ENCODE measurements around the gene NSD2.

NSD2 gene

GRCh38 chr4:1972414-1972813, 101.2 kb downstream of the NSD2 start:
- no peak overlapping the region for H3K27ac ChIP-seq (ENCODE audit: low read length)
- DNase-seq = no peak
- peaks cover 35% of the 10 kb centered on the region for H3K79me2 ChIP-seq (ENCODE audit: insufficient read depth, low read length)
- TF ChIP-seq, protein P1, sequence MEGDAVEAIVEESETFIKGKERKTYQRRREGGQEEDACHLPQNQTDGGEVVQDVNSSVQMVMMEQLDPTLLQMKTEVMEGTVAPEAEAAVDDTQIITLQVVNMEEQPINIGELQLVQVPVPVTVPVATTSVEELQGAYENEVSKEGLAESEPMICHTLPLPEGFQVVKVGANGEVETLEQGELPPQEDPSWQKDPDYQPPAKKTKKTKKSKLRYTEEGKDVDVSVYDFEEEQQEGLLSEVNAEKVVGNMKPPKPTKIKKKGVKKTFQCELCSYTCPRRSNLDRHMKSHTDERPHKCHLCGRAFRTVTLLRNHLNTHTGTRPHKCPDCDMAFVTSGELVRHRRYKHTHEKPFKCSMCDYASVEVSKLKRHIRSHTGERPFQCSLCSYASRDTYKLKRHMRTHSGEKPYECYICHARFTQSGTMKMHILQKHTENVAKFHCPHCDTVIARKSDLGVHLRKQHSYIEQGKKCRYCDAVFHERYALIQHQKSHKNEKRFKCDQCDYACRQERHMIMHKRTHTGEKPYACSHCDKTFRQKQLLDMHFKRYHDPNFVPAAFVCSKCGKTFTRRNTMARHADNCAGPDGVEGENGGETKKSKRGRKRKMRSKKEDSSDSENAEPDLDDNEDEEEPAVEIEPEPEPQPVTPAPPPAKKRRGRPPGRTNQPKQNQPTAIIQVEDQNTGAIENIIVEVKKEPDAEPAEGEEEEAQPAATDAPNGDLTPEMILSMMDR (IDR thresholded peaks at IDR 0.05; ENCODE audit: borderline replicate concordance, extremely low read depth, low read length, poor library complexity, severe bottlenecking) = no peak
- TF ChIP-seq EZH2 (IDR thresholded peaks at IDR 0.05; ENCODE audit: borderline replicate concordance, low read depth, low read length, severe bottlenecking) = no peak
- ATAC-seq (ENCODE audit: insufficient read depth, low read depth) = no peak
- H2AFZ ChIP-seq (ENCODE audit: low read depth, low read length) = no peak overlapping the region
- no peak overlapping the region for H3K4me2 ChIP-seq (ENCODE audit: insufficient read depth, low read length)
- H4K20me1 ChIP-seq (ENCODE audit: insufficient read depth, low read length) = peaks cover 72% of the 10 kb centered on the region
- H3K27me3 ChIP-seq (ENCODE audit: insufficient read depth, low read length, poor library complexity) = no peaks in the 10 kb centered on the region
- no peak overlapping the region for H3K4me3 ChIP-seq (ENCODE audit: low read depth in 1 of 2, low read length in 2 of 2)
- H3K4me1 ChIP-seq (ENCODE audit: insufficient read depth, low read length) = no peaks in the 10 kb centered on the region
- no peaks in the 10 kb centered on the region for H3K9me3 ChIP-seq (ENCODE audit: insufficient read depth, low read length, severe bottlenecking)
- H3K9ac ChIP-seq (ENCODE audit: low read depth, low read length) = no peak overlapping the region
- peaks cover 99% of the 10 kb centered on the region for H3K36me3 ChIP-seq (ENCODE audit: insufficient read depth, low read length)

- no peak overlapping the region for H3K9ac ChIP-seq (ENCODE audit: low read depth, low read length)
- H3K4me3 ChIP-seq (ENCODE audit: low read depth in 1 of 2, low read length in 2 of 2) = no peak overlapping the region
- H3K4me2 ChIP-seq (ENCODE audit: insufficient read depth, low read length) = no peak overlapping the region
- H3K4me1 ChIP-seq (ENCODE audit: insufficient read depth, low read length) = no peaks in the 10 kb centered on the region
- no peaks in the 10 kb centered on the region for H3K27me3 ChIP-seq (ENCODE audit: insufficient read depth, low read length, poor library complexity)
- peaks cover 29% of the 10 kb centered on the region for H3K79me2 ChIP-seq (ENCODE audit: insufficient read depth, low read length)
- DNase-seq = no peak
- H2AFZ ChIP-seq (ENCODE audit: low read depth, low read length) = no peak overlapping the region
- no peak for ATAC-seq (ENCODE audit: insufficient read depth, low read depth)
- H3K27ac ChIP-seq (ENCODE audit: low read length) = no peak overlapping the region
- H3K9me3 ChIP-seq (ENCODE audit: insufficient read depth, low read length, severe bottlenecking) = no peaks in the 10 kb centered on the region
- H3K36me3 ChIP-seq (ENCODE audit: insufficient read depth, low read length) = peaks cover 99% of the 10 kb centered on the region
- H4K20me1 ChIP-seq (ENCODE audit: insufficient read depth, low read length) = peaks cover 66% of the 10 kb centered on the region
- no peak for TF ChIP-seq EZH2 (IDR thresholded peaks at IDR 0.05; ENCODE audit: borderline replicate concordance, low read depth, low read length, severe bottlenecking)
- TF ChIP-seq, protein P1 (IDR thresholded peaks at IDR 0.05; ENCODE audit: borderline replicate concordance, extremely low read depth, low read length, poor library complexity, severe bottlenecking) = no peak
These were observed 102.0 kb downstream of the NSD2 start for GRCh38 chr4:1973218-1973617.

GRCh38 chr4:1973661-1974060, 102.5 kb downstream of the NSD2 start:
- DNase-seq = no peak
- TF ChIP-seq EZH2 (IDR thresholded peaks at IDR 0.05; ENCODE audit: borderline replicate concordance, low read depth, low read length, severe bottlenecking) = no peak
- TF ChIP-seq, protein P1 (IDR thresholded peaks at IDR 0.05; ENCODE audit: borderline replicate concordance, extremely low read depth, low read length, poor library complexity, severe bottlenecking) = no peak

GRCh38 chr4:1974840-1975239, 103.6 kb downstream of the NSD2 start:
- TF ChIP-seq EZH2 (IDR thresholded peaks at IDR 0.05; ENCODE audit: borderline replicate concordance, low read depth, low read length, severe bottlenecking) = no peak
- TF ChIP-seq, protein P1 (IDR thresholded peaks at IDR 0.05; ENCODE audit: borderline replicate concordance, extremely low read depth, low read length, poor library complexity, severe bottlenecking) = no peak
- no peak overlapping the region for H3K9ac ChIP-seq (ENCODE audit: low read depth, low read length)
- no peak overlapping the region for H3K27ac ChIP-seq (ENCODE audit: low read length)
- H3K4me1 ChIP-seq (ENCODE audit: insufficient read depth, low read length) = no peaks in the 10 kb centered on the region
- no peak for ATAC-seq (ENCODE audit: insufficient read depth, low read depth)
- H3K27me3 ChIP-seq (ENCODE audit: insufficient read depth, low read length, poor library complexity) = no peaks in the 10 kb centered on the region
- H3K4me3 ChIP-seq (ENCODE audit: low read depth in 1 of 2, low read length in 2 of 2) = no peak overlapping the region
- H3K36me3 ChIP-seq (ENCODE audit: insufficient read depth, low read length) = peaks cover 99% of the 10 kb centered on the region
- H2AFZ ChIP-seq (ENCODE audit: low read depth, low read length) = no peak overlapping the region
- no peak for DNase-seq
- no peak overlapping the region for H3K4me2 ChIP-seq (ENCODE audit: insufficient read depth, low read length)
- peaks cover 22% of the 10 kb centered on the region for H3K79me2 ChIP-seq (ENCODE audit: insufficient read depth, low read length)
- peaks cover 75% of the 10 kb centered on the region for H4K20me1 ChIP-seq (ENCODE audit: insufficient read depth, low read length)
- no peaks in the 10 kb centered on the region for H3K9me3 ChIP-seq (ENCODE audit: insufficient read depth, low read length, severe bottlenecking)

More at GRCh38 chr4:1973661-1974060, 102.5 kb downstream of the NSD2 start:
- Histone ChIP-seq H3K4me1 (ENCODE audit: insufficient read depth, low read length) (no peaks in the 10 kb centered on the region), H3K4me2 (ENCODE audit: insufficient read depth, low read length) (no peak overlapping the region), H3K27ac (ENCODE audit: low read length) (no peak overlapping the region), H4K20me1 (ENCODE audit: insufficient read depth, low read length) (peaks cover 67% of the 10 kb centered on the region), H3K27me3 (ENCODE audit: insufficient read depth, low read length, poor library complexity) (no peaks in the 10 kb centered on the region), H3K36me3 (ENCODE audit: insufficient read depth, low read length) (peaks cover 99% of the 10 kb centered on the region), H3K4me3 (ENCODE audit: low read depth in 1 of 2, low read length in 2 of 2) (no peak overlapping the region), H3K79me2 (ENCODE audit: insufficient read depth, low read length) (peaks cover 28% of the 10 kb centered on the region), H3K9me3 (ENCODE audit: insufficient read depth, low read length, severe bottlenecking) (no peaks in the 10 kb centered on the region), H2AFZ (ENCODE audit: low read depth, low read length) (no peak overlapping the region), H3K9ac (ENCODE audit: low read depth, low read length) (no peak overlapping the region)
- no peak for ATAC-seq (ENCODE audit: insufficient read depth, low read depth)

Data from DND-41 (cell line).